Activated CD4-positive, alpha-beta memory T cell treated with anti-CD3 and anti-CD28 coated beads, Interleukin-2, amount 10 ng/mL, durations not matched to agents 7 days and 5 days (primary cell): ENCODE results near the gene GLIS2. TPM values are rescaled to one million over a fixed set of nuclear protein-coding genes. Genes with fewer than 3 reads are reported as not detected.

Experiments
- CTCF ChIA-PET: fragments of 350-600 bp; sonication (Branson Sonifier 250); formaldehyde crosslinking; loops from one replicate; lab custom pipeline; 2021; ENCODE audit warnings: antibody characterized with exemption, inconsistent platforms; lab: Charles Lee
- POLR2A ChIA-PET: fragments of 350-600 bp; sonication (Branson Sonifier 250); formaldehyde crosslinking; loops from one replicate; lab custom pipeline; 2021; ENCODE audit warnings: antibody characterized with exemption; lab: Charles Lee
- DNase-seq: peaks from one replicate; pipeline ENCODE4 v3.0.0-alpha.2; 2020
- H3K27ac Mint-ChIP-seq: one replicate; pipeline ENCODE4 v1.8.0; 2021; ENCODE audit warnings: mild to moderate bottlenecking, mixed read lengths
- H3K27me3 Mint-ChIP-seq: one replicate; pipeline ENCODE4 v1.8.0; 2021; ENCODE audit warnings: mixed read lengths
- H3K36me3 Mint-ChIP-seq: one replicate; pipeline ENCODE4 v1.8.0; 2021; ENCODE audit warnings: low read depth, mixed read lengths
- H3K4me1 Mint-ChIP-seq: one replicate; pipeline ENCODE4 v1.8.0; 2021; ENCODE audit warnings: mixed read lengths
- H3K4me3 Mint-ChIP-seq: one replicate; pipeline ENCODE4 v1.8.0; 2021; ENCODE audit warnings: mild to moderate bottlenecking, mixed read lengths
- H3K9me3 Mint-ChIP-seq: one replicate; pipeline ENCODE4 v1.8.0; 2021; ENCODE audit warnings: mixed read lengths
- total RNA-seq, 2 experiments: library from RNA; stranded (reverse); gene quantifications; one replicate each; pipeline ENCODE4 v1.2.3, GENCODE V29; 2021

The GLIS2 gene
- total RNA-seq = under 1 TPM; 0.40 to 0.45 TPM

- H3K27ac Mint-ChIP-seq = no peak within 1 kb of the TSS
Observed at GRCh38 chr16:4315186-4316107, at the start of gene GLIS2. Gene GLIS2, plus strand, starts transcription at chr16:4316067. Its CDS starts 16,214 bp downstream, at chr16:4332281.

GRCh38 chr16:4266372-4266771, 49.5 kb upstream of the GLIS2 start:
- Mint-ChIP-seq H3K36me3 (peaks cover 16% of the 10 kb centered on the region), H3K4me1 (peaks cover 19% of the 10 kb centered on the region), H3K27ac (no peak overlapping the region), H3K9me3 (no peaks in the 10 kb centered on the region), H3K4me3 (no peak overlapping the region), H3K27me3 (no peaks in the 10 kb centered on the region)
- ChIA-PET POLR2A (no interaction called here), CTCF (interaction anchor here (3.2 kb wide), 1 partner anchor 12 kb away, joined by 22 read pairs; no protein-coding TSS in a partner anchor)
- DNase-seq = no peak

More at GRCh38 chr16:4315186-4316107, at the start of gene GLIS2:
- Mint-ChIP-seq H3K36me3 (no peaks in the 10 kb centered on the region), H3K4me3 (peak within 1 kb of the TSS; percentile 71), H3K4me1 (peaks cover 27% of the 10 kb centered on the region), H3K27me3 (peaks cover 22% of the 10 kb centered on the region), H3K9me3 (no peaks in the 10 kb centered on the region)
- POLR2A ChIA-PET = interaction anchor here (1.1 kb wide), 2 partner anchors 8 to 9 kb away, joined by 3 to 5 read pairs; no protein-coding TSS in a partner anchor
- CTCF ChIA-PET = interaction anchor here (0.8 to 1.2 kb wide), 2 partner anchors 9 to 14 kb away, joined by 3 to 4 read pairs; no protein-coding TSS in a partner anchor
- peak; percentile 34 for DNase-seq

- no peaks in the 10 kb centered on the region for H3K9me3 Mint-ChIP-seq
- H3K4me1 Mint-ChIP-seq = peaks cover 19% of the 10 kb centered on the region
- no peak for DNase-seq
- H3K4me3 Mint-ChIP-seq = peak overlapping the region; percentile 81
- no peak overlapping the region for H3K27ac Mint-ChIP-seq
- ChIA-PET POLR2A (interaction anchor here (0.6 to 4.4 kb wide), 5 partner anchors 16 to 311 kb away, joined by 3 to 55 read pairs (median 3); partner anchors contain the start of gene CORO7), CTCF (interaction anchor here (0.7 to 4.8 kb wide), 2 partner anchors 16 to 701 kb away, joined by 3 to 71 read pairs; no protein-coding TSS in a partner anchor)
- peaks cover under 1% of the 10 kb centered on the region for H3K27me3 Mint-ChIP-seq
- H3K36me3 Mint-ChIP-seq = no peaks in the 10 kb centered on the region
Observed at GRCh38 chr16:4270091-4270490, 45.8 kb upstream of the GLIS2 start.

GRCh38 chr16:4270595-4270994, 45.3 kb upstream of the GLIS2 start:
- Mint-ChIP-seq H3K27ac (peak overlapping the region; percentile 89), H3K9me3 (no peaks in the 10 kb centered on the region), H3K4me3 (peak overlapping the region; percentile 81), H3K36me3 (no peaks in the 10 kb centered on the region), H3K27me3 (peaks cover 1% of the 10 kb centered on the region), H3K4me1 (peaks cover 22% of the 10 kb centered on the region)
- DNase-seq = no peak
- POLR2A ChIA-PET = interaction anchor here (0.6 to 4.4 kb wide), 9 partner anchors 8 to 312 kb away, joined by 3 to 55 read pairs (median 4); partner anchors contain the start of genes ADCY9, CORO7 and SRL
- CTCF ChIA-PET = interaction anchor here (0.7 to 4.8 kb wide), 3 partner anchors 10 to 701 kb away, joined by 3 to 71 read pairs (median 4); no protein-coding TSS in a partner anchor

- peak; percentile 93 for DNase-seq
- peak overlapping the region; percentile 89 for H3K27ac Mint-ChIP-seq
- POLR2A ChIA-PET = interaction anchor here (0.9 to 4.4 kb wide), 19 partner anchors 9 to 553 kb away, joined by 3 to 55 read pairs (median 5); partner anchors contain the start of genes ADCY9, ANKS3, DNAAF8 and SRL
- no peaks in the 10 kb centered on the region for H3K36me3 Mint-ChIP-seq
- CTCF ChIA-PET = interaction anchor here (0.7 to 4.8 kb wide), 8 partner anchors 9 to 288 kb away, joined by 3 to 71 read pairs (median 4); no protein-coding TSS in a partner anchor
- H3K27me3 Mint-ChIP-seq = peaks cover 3% of the 10 kb centered on the region
- H3K4me1 Mint-ChIP-seq = peaks cover 22% of the 10 kb centered on the region
- peak overlapping the region; percentile 81 for H3K4me3 Mint-ChIP-seq
- H3K9me3 Mint-ChIP-seq = no peaks in the 10 kb centered on the region
Observed at GRCh38 chr16:4271176-4272113, 44.4 kb upstream of the GLIS2 start.

- CTCF ChIA-PET = interaction anchor here (0.6 to 4.8 kb wide), 13 partner anchors 10 to 654 kb away, joined by 3 to 71 read pairs (median 3); no protein-coding TSS in a partner anchor
Observed at GRCh38 chr16:4272114-4272956, 43.5 kb upstream of the GLIS2 start.

GRCh38 chr16:4273858-4274311, 42.0 kb upstream of the GLIS2 start:
- no peaks in the 10 kb centered on the region for H3K9me3 Mint-ChIP-seq
- peak overlapping the region; percentile 76 for H3K4me3 Mint-ChIP-seq
- H3K4me1 Mint-ChIP-seq = peaks cover 18% of the 10 kb centered on the region
- no peaks in the 10 kb centered on the region for H3K36me3 Mint-ChIP-seq
- DNase-seq = peak; percentile 59
- peaks cover 3% of the 10 kb centered on the region for H3K27me3 Mint-ChIP-seq
- CTCF ChIA-PET = interaction anchor here (0.6 to 4.8 kb wide), 8 partner anchors 13 to 143 kb away, joined by 3 to 71 read pairs (median 5); partner anchors contain the start of gene CORO7
- POLR2A ChIA-PET = interaction anchor here (1.3 to 4.4 kb wide), 5 partner anchors 9 to 141 kb away, joined by 4 to 55 read pairs (median 16); no protein-coding TSS in a partner anchor
- peak overlapping the region; percentile 42 for H3K27ac Mint-ChIP-seq

More at GRCh38 chr16:4272114-4272956, 43.5 kb upstream of the GLIS2 start:
- Mint-ChIP-seq H3K36me3 (no peaks in the 10 kb centered on the region), H3K4me1 (peaks cover 22% of the 10 kb centered on the region), H3K27ac (peak overlapping the region; percentile 76), H3K9me3 (no peaks in the 10 kb centered on the region), H3K4me3 (peak overlapping the region; percentile 85), H3K27me3 (peaks cover 3% of the 10 kb centered on the region)
- POLR2A ChIA-PET = interaction anchor here (0.8 to 4.4 kb wide), 22 partner anchors 9 to 554 kb away, joined by 3 to 55 read pairs (median 5); partner anchors contain the start of genes ADCY9, ANKS3, DNAAF8 and SRL
- DNase-seq = peak; percentile 45

- H3K9me3 Mint-ChIP-seq = no peaks in the 10 kb centered on the region
- CTCF ChIA-PET = interaction anchor here (1.3 kb wide), 1 partner anchor 54 kb away, joined by 3 read pairs; no protein-coding TSS in a partner anchor
- H3K27me3 Mint-ChIP-seq = peaks cover 5% of the 10 kb centered on the region
- no peak overlapping the region for H3K27ac Mint-ChIP-seq
- POLR2A ChIA-PET = interaction anchor here (0.6 kb wide), 1 partner anchor 819 kb away, joined by 3 read pairs; no protein-coding TSS in a partner anchor
- no peak for DNase-seq
- H3K4me3 Mint-ChIP-seq = no peak overlapping the region
- H3K36me3 Mint-ChIP-seq = no peaks in the 10 kb centered on the region
- peaks cover 10% of the 10 kb centered on the region for H3K4me1 Mint-ChIP-seq
Observed at GRCh38 chr16:4275861-4276260, 40.0 kb upstream of the GLIS2 start.

GRCh38 chr16:4277987-4278513, 37.8 kb upstream of the GLIS2 start:
- peaks cover 6% of the 10 kb centered on the region for H3K4me1 Mint-ChIP-seq
- H3K4me3 Mint-ChIP-seq = no peak overlapping the region
- H3K36me3 Mint-ChIP-seq = no peaks in the 10 kb centered on the region
- ChIA-PET POLR2A (interaction anchor here (0.5 kb wide), 1 partner anchor 674 kb away, joined by 3 read pairs; no protein-coding TSS in a partner anchor), CTCF (interaction anchor here (1.3 to 1.6 kb wide), 2 partner anchors 11 to 24 kb away, joined by 3 read pairs; no protein-coding TSS in a partner anchor)
- peaks cover 7% of the 10 kb centered on the region for H3K27me3 Mint-ChIP-seq
- no peaks in the 10 kb centered on the region for H3K9me3 Mint-ChIP-seq
- DNase-seq = no peak
- no peak overlapping the region for H3K27ac Mint-ChIP-seq

- no peak for DNase-seq
- Mint-ChIP-seq H3K27me3 (peaks cover 13% of the 10 kb centered on the region), H3K4me3 (no peak overlapping the region), H3K9me3 (no peaks in the 10 kb centered on the region), H3K27ac (no peak overlapping the region), H3K4me1 (no peaks in the 10 kb centered on the region), H3K36me3 (no peaks in the 10 kb centered on the region)
- ChIA-PET CTCF (no interaction called here), POLR2A (no interaction called here)
Observed at GRCh38 chr16:4280625-4281024, 35.2 kb upstream of the GLIS2 start.
